HepG2 (cell line): ENCODE data around the gene DPP6. TPM values are rescaled to one million over a fixed set of nuclear protein-coding genes. Genes with fewer than 3 reads are reported as not detected.

Experiments
- ATAC-seq: fragments of 200-7000 bp; cut with Tn5 transposase; 3 replicates; pipeline ENCODE4 v1.9.1; 2020; ENCODE audit warnings: mild to moderate bottlenecking, moderate library complexity
- BruUV-seq: library from RNA; stranded (reverse); fragments of 400-500 nt; replicated peaks from 2 replicates; lab custom pipeline; 2021; lab: Mats Ljungman, UMichigan
- CTCF ChIA-PET: fragments of 300-600 bp; formaldehyde crosslinking; extraction: SDS; loops from one replicate; lab custom pipeline; 2021; ENCODE audit warnings: low total read pairs, inconsistent platforms, low intra/inter-chr PET ratio; lab: Yijun Ruan, JAX
- POLR2A ChIA-PET: fragments of 350-600 bp; sonication (Branson Sonifier 250); formaldehyde crosslinking; loops from one replicate; lab custom pipeline; 2020; ENCODE audit warnings: antibody characterized with exemption, inconsistent platforms; lab: Yijun Ruan, JAX
- DNase-seq: peaks from one replicate; pipeline ENCODE4 v3.0.0-alpha.2; 2015; ENCODE audit warnings: low spot score
- FAIRE-seq: peaks from 3 replicates; lab custom pipeline; 2011; peaks lifted over from hg19 to GRCh38; lab: Jason Lieb, UNC
- H2AFZ ChIP-seq: one replicate; pipeline ENCODE4 v1.6.1; 2011; ENCODE audit warnings: low read length, inconsistent platforms
- H3K27ac ChIP-seq: fragments of 300-600 bp; 3 replicates; pipeline ENCODE4 v1.8.0; 2011; ENCODE audit warnings: mixed run types, mild to moderate bottlenecking, mixed read lengths, low read length, inconsistent platforms; ENCODE audit not compliant: insufficient read depth; ENCODE audit errors: extremely low read length
- H3K27me3 ChIP-seq, 2 experiments: fragments of 200-600 bp in 1 of 2; 2 replicates in 1 of 2; 3 replicates in 1 of 2; pipeline versions ENCODE4 v1.6.0 to v1.8.0; 2011; ENCODE audit warnings: low read length in 2 of 2, mild to moderate bottlenecking in 2 of 2, moderate library complexity in 2 of 2, inconsistent platforms in 1 of 2; ENCODE audit not compliant: insufficient read depth in 2 of 2, control insufficient read depth in 1 of 2
- H3K36me3 ChIP-seq, 2 experiments: fragments of 200-600 bp in 1 of 2; replicated peaks in 1 of 2; 2 replicates in 1 of 2; 3 replicates in 1 of 2; pipeline versions ENCODE4 v1.5.1 to v1.8.0; 2011; ENCODE audit warnings: low read length in 2 of 2, inconsistent platforms in 1 of 2; ENCODE audit not compliant: insufficient read depth in 2 of 2, control insufficient read depth in 1 of 2
- H3K4me1 ChIP-seq: 2 replicates; pipeline ENCODE4 v1.5.1; 2012; ENCODE audit warnings: low read length, inconsistent platforms; ENCODE audit not compliant: insufficient read depth
- H3K4me2 ChIP-seq: 2 replicates; pipeline ENCODE4 v1.6.0; 2011; ENCODE audit warnings: low read depth, low read length, inconsistent platforms
- H3K4me3 ChIP-seq, 3 experiments: fragments of 200-600 bp in 1 of 3; sonication (generic), shearing (Covaris generic) in 1 of 3; replicated peaks in 1 of 3; 2 replicates each; pipeline ENCODE4 v1.5.1; 2011 to 2016; ENCODE audit warnings: low read length in 3 of 3, inconsistent platforms in 2 of 3, low read depth in 2 of 3, mild to moderate bottlenecking in 2 of 3, control low read depth in 1 of 3, mixed read lengths in 1 of 3; ENCODE audit not compliant: insufficient read depth in 1 of 3
- H3K79me2 ChIP-seq: one replicate; pipeline ENCODE4 v1.6.1; 2011; ENCODE audit warnings: low read length, inconsistent platforms; ENCODE audit not compliant: insufficient read depth
- H3K9ac ChIP-seq: 2 replicates; pipeline ENCODE4 v1.6.0; 2011; ENCODE audit warnings: mild to moderate bottlenecking, low read depth, low read length, inconsistent platforms; ENCODE audit not compliant: insufficient read depth
- H3K9me3 ChIP-seq: 2 replicates; pipeline ENCODE4 v1.5.1; 2012; ENCODE audit warnings: mild to moderate bottlenecking, low read length
- H4K20me1 ChIP-seq: 2 replicates; pipeline ENCODE4 v1.6.0; 2011; ENCODE audit warnings: inconsistent platforms, mild to moderate bottlenecking, low read length, moderate library complexity; ENCODE audit not compliant: insufficient read depth
- CAMTA2 ChIP-seq: sonication (generic); formaldehyde crosslinking; IDR thresholded peaks from 2 replicates; pipeline ENCODE4 v1.4.0; 2020; ENCODE audit warnings: mild to moderate bottlenecking, missing genetic modification reagents, borderline replicate concordance
- CTCF ChIP-seq: sonication (generic); formaldehyde crosslinking; IDR thresholded peaks from 2 replicates; pipeline ENCODE4 v1.5.0; 2020; ENCODE audit warnings: mild to moderate bottlenecking, missing genetic modification reagents, moderate library complexity
- EEA1 ChIP-seq: sonication (generic); formaldehyde crosslinking; IDR thresholded peaks from 2 replicates; pipeline ENCODE4 v1.5.1; 2020; ENCODE audit warnings: mild to moderate bottlenecking, missing genetic modification reagents, borderline replicate concordance
- EZH2 ChIP-seq: conservative IDR thresholded peaks from 2 replicates; pipeline ENCODE4 v1.6.1; 2012; ENCODE audit warnings: mild to moderate bottlenecking, low read depth, low read length, moderate library complexity
- KDM2A ChIP-seq: sonication (generic); formaldehyde crosslinking; IDR thresholded peaks from 2 replicates; pipeline ENCODE4 v1.4.0; 2020; ENCODE audit warnings: low read depth, missing genetic modification reagents, borderline replicate concordance
- LCORL ChIP-seq, 2 experiments: fragments of 450-650 bp in 1 of 2; sonication (generic) in 1 of 2; formaldehyde crosslinking in 1 of 2; IDR thresholded peaks; 2 replicates each; pipeline versions ENCODE4 v1.5.0 to v1.6.1; 2017 to 2020; ENCODE audit warnings: antibody characterized with exemption in 1 of 2, missing genetic modification reagents in 1 of 2
- MAFG ChIP-seq: sonication (generic); formaldehyde crosslinking; IDR thresholded peaks from 2 replicates; pipeline ENCODE4 v1.5.1; 2020; ENCODE audit warnings: mild to moderate bottlenecking, missing genetic modification reagents
- PATZ1 ChIP-seq: sonication (generic); formaldehyde crosslinking; IDR thresholded peaks from 2 replicates; pipeline ENCODE4 v1.4.0; 2020; ENCODE audit warnings: missing genetic modification reagents
- STAG1 ChIP-seq: sonication (generic); formaldehyde crosslinking; IDR thresholded peaks from 2 replicates; pipeline ENCODE4 v1.4.0; 2020; ENCODE audit warnings: missing genetic modification reagents
- TIGD3 ChIP-seq: sonication (generic); formaldehyde crosslinking; IDR thresholded peaks from 2 replicates; pipeline ENCODE4 v1.5.1; 2020; ENCODE audit warnings: mild to moderate bottlenecking, missing genetic modification reagents, borderline replicate concordance
- WGBS: methylation state at CpG from one replicate; pipeline ENCODE4 v1.1.6; 2017; ENCODE audit warnings: low lambda C conversion rate; 5-methylcytosine and 5-hydroxymethylcytosine counted together
- in situ Hi-C: cut with HindIII; loops from 2 replicates; pipeline ENCODE4 v1.10.0; 2017; ENCODE audit warnings: low pct_unique_long_range_greater_than_20kb; ENCODE audit not compliant: extremely low pct_ligation_motif_present
- intact Hi-C: fragments of 100-400 bp; cut with micrococcal nuclease; formaldehyde crosslinking; loops from one replicate; pipeline ENCODE4 v1.10.0; 2022; ENCODE audit not compliant: unreplicated experiment
- polyA plus RNA-seq, 8 experiments: library from polyadenylated mRNA; depleted of rRNA in 3 of 8; stranded (reverse) in 7 of 8; unstranded in 1 of 8; fragments of >200 nt; fragmentation: Illumina TruSeq in 4 of 8; extraction: Trizol in 4 of 8; gene quantifications; 2 replicates each; pipeline versions ENCODE4 v1.2.1 to v1.2.3, GENCODE V29; 2011 to 2016; ENCODE audit warnings: low read depth in 4 of 8, missing spikeins in 1 of 8, mixed read lengths in 1 of 8; ENCODE audit not compliant: insufficient read depth in 1 of 8
- total RNA-seq, 5 experiments: library from RNA; depleted of rRNA; stranded (reverse); fragments of >200 nt; fragmentation: Illumina TruSeq; extraction: Trizol; gene quantifications; 2 replicates each; pipeline ENCODE4 v1.2.3, GENCODE V29; 2016; ENCODE audit warnings: low read depth in 1 of 5

Gene DPP6
- total and polyA plus RNA-seq, 2 of the 13 experiments (the other 11 are each of a cell fraction or from before 2014, with no cell fraction given), result not detected

- Histone ChIP-seq H3K4me2 (no peak overlapping the region), H3K4me1 (no peaks in the 10 kb centered on the region), H3K4me3 (no peak overlapping the region), H3K9me3 (no peaks in the 10 kb centered on the region), H3K36me3 (no peaks in the 10 kb centered on the region), H4K20me1 (no peaks in the 10 kb centered on the region), H3K27me3 (peaks cover 4 to 50% of the 10 kb centered on the region in 2 experiments; a peak in 4 of 5 replicates), H3K27ac (no peak overlapping the region), H3K79me2 (no peaks in the 10 kb centered on the region), H2AFZ (no peak overlapping the region), H3K9ac (no peak overlapping the region)
- ATAC-seq (peak; percentile 75), FAIRE-seq (peak; percentile 30), DNase-seq (no peak)
- CTCF ChIA-PET, result interaction anchor here (1.0 to 1.1 kb wide), 2 partner anchors 46 to 1363 kb away, joined by 3 to 5 read pairs; no protein-coding TSS in a partner anchor
- intact Hi-C loops (no loop called here), in situ Hi-C loops (no loop called here)
- no TSS peak for BruUV-seq
- 10% methylated on average over 15 of the region's 15 CpGs for WGBS
- TF ChIP-seq LCORL (IDR thresholded peaks at IDR 0.05) (no peak), LCORL (CRISPR knock-in tag; IDR thresholded peaks at IDR 0.05) (no peak), EZH2 (0 out of 2 replicates have a peak, but pooled peaks have one; percentile 46), CAMTA2 (CRISPR knock-in tag) (no peak), EEA1 (CRISPR knock-in tag) (no peak), MAFG (CRISPR knock-in tag) (no peak), TIGD3 (CRISPR knock-in tag) (no peak), STAG1 (CRISPR knock-in tag) (peak; percentile 38; the same call in 1 of the 2 replicates), KDM2A (CRISPR knock-in tag) (0 out of 2 replicates have a peak, but pooled peaks have one; percentile 28), PATZ1 (CRISPR knock-in tag) (0 out of 2 replicates have a peak, but pooled peaks have one; percentile 41), CTCF (CRISPR knock-in tag) (peak; percentile 72)
- TF ChIP-seq, all 625 proteins: peak for 5
- POLR2A ChIA-PET, result no interaction called here
Observed at GRCh38 chr7:154744256-154744860, 692.2 kb downstream of the DPP6 start.
